DMS 273 (cell line): ENCODE data around the gene OTOG.

Experiments
- DNase-seq: peaks from one replicate; lab custom pipeline; 2025; ENCODE audit not compliant: unreplicated experiment; lab: John Stamatoyannopoulos, UW

The OTOG gene

DNA sequence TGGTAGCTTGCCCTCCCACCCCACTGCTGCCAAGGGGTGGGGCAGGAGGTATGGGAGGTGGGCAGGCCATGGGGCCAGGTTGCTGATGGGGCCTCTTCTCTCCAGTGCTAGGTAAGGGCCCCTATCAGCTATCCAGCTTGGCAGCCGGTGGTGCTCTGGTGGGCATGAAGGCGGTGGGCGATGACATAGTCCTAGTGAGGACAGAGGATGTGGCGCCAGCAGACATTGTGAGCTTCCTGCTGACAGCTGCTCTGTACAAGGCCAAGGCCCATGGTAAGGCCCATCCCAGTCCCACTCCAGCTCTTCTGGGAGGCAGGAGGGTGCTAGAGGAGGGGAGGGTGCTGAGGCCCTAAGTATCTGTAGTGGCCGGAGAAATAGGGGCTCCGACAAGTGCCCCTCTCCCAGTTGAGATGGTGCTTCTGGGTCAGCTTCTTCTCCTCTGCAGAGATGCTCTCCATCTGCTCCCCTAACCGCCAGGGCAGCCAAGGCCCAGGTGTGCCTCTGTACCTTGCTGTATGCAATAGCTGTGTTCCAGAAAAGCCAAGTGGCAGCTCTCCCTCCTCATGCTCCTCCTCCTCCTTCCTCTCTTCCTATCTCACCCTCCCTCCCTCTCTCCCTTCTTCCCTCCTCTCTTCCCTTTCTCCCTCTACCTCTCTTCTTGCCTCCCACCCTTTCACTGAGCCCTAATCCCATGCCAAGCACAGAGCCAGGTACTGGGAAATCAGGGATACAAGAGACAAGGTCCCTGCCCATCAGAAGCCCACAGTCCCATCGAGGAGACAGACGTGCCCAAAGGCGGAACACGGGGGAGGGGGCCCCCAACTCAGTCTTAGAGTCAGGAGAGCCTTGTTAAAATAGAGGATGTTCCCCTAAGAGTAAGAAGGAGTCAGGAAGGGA lies 55.3 kb downstream of the OTOG start:
- no peak for DNase-seq

DNA sequence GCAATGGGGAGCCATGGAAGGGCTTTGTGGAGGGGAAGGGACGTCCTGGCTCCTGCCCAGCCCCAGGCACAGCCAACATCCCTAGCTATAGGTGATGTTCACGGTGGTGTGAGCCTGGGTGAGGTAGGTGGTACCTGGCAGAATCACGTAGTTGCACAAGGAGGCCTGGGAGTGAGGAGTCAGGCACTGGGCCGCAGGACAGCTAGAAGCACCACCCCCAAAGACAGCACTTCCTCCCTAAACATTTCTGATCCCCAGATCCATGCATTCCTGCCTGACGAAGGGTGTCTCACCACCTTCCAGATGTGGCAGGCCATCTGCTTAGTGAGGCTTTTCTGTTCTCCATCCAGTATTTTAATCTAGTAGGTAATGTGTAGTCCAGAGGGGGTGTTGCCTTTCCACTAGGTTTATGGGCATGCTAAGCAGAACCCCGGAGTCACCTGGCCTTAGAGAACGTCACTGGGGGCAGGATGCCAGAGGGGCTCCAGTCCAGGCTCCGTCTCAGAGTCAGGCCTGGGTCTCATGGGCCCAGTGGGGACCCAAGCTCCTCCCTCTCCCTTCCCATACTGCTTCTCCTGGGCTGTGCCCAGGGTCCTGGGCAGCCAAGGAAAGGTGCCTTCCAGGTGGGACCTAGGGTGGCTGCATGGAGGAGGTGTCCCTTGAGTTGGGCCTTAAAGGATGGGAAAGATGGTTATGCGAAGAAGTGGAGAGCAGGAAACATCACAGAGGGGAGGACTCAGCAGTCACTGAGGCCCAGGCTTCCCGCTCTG lies 56.2 kb downstream of the OTOG start:
- DNase-seq: no peak

DNA sequence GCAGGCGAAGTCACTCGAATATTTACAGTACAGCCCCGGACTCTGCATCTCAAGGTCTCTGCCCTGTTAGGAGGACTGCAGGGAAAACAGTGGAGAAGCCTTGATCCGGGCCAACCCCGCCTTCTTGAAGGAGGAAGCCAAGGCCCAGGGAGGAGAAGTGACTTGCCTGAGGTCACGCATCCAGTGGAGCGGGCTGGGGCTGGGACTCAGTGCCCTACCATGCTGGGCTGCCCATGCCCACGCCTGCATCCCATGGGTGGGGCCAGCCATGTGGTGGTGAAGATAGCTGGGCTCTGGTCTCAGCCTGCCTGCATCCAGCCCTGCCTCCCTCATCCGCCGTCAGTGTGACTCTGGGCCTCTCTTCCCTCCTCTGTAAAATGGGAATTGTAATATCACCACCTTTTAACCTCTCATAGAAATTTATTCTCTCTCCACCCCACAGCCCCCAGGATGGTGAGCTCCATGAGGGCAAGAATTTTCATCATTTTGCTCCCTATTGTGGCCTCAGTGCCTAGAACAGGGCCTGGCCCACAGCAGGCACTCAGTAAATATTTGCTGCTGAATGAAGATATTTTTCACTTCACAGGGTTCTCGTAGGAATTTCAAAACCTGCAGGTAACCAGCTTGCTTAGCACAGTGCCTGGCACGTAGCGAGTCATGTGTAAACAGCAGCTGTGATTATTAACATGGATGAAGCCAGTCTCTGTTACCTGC lies 57.3 kb downstream of the OTOG start:
- DNase-seq: no peak

DNA sequence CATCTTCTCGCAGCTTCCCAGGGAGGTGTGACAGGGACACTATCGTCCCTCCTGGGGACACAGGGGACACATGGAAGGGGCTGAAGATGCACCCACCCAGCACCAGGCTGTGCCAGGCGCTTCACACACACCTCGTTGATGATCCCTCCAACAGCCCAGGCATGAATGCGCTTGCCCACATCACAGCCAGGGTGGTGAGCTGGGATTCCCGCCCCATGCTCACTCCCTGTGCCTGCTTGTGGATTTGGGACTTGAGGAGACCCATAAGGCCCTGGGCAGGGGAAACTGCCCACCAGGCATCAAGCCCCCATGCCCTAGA lies 57.8 kb downstream of the OTOG start:
- DNase-seq: no peak

DNA sequence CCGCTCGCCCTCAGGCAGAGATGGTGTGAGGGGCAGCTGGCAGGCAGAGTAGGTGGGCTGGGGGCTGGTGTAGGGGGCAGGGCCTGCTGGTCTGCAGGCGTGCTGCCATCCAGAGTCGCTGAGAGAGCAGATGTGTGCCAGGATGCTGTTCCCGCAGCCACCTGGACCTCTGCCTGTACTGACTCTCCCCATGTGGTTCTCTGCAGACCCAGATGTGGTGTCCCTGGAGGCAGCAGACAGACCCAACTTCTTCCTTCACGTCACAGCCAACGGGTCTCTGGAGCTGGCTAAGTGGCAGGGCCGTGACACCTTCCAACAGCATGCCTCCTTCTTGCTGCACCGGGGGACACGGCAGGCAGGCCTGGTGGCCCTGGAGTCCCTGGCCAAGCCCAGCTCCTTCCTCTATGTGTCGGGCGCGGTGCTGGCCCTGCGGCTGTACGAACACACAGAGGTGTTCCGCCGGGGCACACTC lies 58.6 kb downstream of the OTOG start:
- peak; percentile 26 for DNase-seq

DNA sequence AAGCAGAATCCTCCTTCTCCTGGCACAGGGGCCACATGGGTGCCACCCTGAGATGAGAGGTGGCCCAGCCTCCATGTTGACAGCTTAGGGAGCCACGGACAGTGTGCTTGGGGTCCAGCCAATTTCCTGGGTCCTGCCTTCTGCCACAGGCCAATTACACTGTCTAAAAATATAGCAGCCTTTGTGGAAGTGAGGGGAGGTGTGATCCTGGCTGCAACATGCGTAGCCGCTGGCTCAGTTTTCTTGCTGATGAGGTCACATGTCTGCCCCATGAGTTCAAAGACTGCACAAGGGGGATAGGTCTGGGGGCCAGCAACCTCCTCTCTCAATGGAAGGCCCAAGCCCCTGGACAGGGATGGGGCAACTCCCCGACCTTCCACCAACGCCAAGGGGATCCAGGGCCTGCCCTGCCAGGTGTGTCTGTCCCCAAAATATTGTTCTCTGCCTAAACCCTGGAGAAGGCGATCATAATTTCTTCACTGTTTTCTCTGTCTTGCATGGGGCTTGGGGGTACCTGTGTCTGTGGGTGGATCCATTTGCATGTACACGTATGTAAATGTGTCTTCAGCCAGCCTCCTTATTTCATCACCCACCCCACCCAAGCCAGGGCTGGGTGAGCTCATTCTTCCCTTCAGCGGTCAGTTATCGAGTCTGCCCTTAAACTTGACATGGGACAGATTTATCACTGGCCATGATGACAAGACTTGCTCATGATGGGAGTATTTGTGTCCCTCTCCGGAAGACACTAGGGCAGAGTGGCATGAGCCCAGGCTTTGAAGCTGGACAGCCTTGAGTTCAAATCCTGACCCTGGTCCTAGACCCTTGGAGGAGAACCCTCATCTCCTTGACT lies 59.4 kb downstream of the OTOG start:
- no peak for DNase-seq

DNA sequence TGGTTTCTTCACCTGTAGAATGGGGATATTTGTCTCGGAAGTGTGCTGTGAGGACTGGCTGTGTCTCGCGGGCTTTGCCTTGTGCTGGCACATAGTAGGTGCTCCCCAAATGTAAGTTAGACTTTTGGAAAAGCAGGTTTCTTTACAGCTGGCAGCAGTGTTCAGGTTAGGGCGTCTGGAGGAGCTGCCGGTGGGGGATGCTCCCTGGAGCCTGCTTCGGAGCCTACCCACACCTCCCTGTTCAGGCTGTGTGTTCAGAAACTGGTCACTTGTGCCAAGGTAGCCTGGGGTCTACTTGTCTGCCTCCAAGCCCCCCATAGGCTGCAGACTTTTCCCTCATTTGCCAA lies 60.0 kb downstream of the OTOG start:
- no peak for DNase-seq

DNA sequence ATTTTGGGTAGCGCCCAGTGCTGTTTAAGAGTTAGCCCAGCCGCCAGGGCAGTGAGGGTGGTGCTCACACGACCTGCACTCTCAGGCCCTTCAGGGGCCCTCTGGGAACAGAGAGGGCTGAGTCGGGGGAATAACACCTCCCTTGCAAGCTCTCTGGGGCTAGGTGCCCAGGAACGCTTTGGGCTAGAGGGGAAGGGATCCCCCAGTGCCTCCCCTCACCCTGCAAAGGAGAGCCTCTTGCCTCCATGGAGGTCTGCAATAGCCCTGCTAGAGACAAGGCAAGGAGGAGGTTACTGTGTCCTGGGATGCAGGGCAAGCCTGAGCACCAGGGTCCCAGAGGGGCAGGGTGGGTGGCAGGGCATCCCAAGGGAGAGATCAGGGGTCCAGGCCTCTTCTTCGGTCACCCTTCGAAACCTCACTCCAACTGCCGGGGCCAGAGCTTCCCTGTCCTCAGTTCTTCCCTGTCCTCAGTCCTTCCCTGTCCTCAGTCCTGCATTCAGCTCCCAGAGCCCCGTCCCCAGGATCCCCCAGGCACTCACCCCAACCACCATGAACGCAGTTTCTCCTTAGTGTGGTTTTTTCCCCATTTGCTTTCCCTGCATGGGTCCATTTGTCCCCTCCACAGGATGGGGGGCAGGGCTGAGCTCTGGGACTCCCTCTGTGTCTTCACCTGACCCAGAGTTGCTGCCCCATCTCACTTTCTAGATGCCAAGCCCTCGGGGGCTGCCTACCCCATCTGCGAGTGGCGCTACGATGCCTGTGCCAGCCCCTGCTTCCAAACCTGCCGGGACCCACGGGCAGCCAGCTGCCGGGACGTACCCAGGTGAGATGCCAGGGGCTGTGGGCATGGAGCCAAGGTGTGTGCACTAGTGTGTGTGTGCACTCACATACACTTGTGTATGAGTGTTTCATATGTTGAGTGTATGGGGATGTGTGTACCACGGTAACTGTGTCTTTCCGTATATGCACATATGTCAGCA lies 60.8 kb downstream of the OTOG start:
- DNase-seq: no peak

DNA sequence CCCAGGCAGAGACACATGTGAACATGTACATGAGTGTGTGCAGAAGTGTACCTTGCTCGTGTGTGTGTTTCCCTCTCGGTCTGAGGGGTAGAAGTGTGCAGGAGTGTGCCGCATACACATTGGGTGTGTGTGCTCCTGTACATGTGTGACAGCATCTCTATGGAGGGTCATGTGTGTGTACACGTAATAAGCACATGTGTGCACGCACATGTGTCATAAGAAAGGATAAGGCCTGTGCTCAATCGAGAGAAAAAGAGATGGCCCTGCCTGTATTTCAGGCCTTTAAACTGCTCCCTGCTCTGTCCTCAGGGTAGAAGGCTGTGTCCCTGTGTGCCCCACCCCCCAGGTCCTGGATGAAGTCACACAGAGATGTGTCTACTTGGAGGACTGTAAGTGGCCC lies 61.8 kb downstream of the OTOG start:
- no peak for DNase-seq

DNA sequence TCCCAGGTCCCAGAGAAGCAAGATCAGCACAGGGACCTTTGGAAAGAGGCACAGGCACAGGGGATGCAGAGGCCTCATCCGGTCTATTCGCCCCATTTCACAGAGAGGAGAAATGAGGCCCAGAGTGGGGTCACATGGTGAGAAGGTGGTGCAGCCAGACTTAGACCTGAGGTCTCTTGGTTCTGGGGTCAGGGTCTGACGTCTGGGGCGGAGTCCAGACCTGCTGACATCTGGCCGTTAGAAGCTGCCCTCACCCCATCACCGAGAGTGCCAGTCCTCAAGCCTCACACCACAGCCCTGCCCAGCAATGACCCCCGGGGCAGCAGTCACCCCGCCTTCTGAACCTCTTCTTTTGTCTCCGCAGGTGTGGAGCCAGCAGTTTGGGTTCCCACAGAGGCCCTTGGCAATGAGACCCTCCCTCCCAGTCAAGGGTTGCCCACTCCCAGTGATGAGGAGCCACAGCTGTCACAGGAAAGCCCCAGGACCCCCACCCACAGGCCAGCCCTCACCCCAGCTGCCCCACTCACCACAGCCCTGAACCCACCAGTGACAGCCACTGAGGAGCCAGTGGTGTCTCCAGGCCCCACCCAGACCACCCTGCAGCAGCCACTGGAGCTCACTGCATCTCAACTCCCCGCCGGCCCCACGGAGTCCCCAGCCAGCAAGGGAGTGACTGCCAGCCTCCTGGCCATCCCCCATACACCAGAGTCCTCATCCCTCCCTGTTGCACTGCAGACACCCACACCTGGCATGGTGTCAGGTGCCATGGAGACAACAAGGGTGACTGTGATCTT lies 62.4 kb downstream of the OTOG start:
- no peak for DNase-seq

DNA sequence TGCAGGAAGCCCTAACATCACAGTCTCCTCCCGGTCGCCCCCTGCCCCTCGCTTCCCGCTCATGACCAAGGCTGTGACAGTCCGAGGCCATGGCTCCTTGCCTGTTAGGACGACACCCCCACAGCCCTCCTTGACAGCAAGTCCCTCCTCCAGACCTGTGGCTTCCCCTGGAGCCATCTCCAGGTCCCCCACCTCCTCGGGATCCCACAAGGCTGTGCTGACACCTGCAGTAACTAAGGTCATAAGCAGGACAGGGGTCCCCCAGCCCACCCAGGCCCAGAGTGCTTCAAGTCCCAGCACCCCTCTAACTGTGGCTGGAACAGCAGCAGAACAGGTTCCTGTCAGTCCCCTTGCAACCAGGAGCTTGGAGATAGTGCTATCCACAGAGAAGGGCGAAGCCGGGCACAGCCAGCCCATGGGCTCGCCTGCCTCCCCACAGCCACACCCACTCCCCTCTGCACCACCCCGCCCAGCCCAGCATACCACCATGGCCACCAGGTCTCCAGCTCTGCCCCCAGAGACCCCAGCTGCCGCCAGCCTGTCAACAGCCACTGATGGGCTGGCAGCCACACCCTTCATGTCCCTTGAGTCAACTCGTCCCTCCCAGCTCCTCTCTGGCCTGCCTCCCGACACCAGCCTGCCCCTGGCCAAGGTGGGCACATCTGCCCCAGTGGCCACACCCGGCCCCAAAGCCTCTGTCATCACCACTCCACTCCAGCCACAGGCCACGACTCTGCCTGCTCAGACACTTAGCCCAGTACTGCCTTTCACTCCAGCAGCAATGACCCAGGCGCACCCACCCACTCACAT lies 63.2 kb downstream of the OTOG start:
- no peak for DNase-seq

DNA sequence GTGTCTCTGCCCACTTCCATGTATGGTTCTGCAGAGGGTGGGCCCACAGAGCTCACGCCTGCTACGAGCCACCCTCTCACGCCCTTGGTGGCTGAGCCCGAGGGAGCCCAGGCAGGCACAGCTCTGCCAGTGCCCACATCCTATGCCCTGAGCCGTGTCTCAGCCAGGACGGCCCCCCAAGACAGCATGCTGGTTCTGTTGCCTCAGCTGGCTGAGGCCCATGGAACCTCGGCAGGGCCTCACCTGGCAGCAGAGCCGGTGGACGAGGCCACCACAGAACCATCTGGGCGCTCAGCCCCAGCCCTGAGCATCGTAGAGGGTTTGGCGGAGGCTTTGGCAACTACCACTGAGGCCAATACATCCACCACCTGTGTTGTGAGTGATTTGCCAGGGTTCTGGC lies 64.0 kb downstream of the OTOG start:
- DNase-seq: no peak

DNA sequence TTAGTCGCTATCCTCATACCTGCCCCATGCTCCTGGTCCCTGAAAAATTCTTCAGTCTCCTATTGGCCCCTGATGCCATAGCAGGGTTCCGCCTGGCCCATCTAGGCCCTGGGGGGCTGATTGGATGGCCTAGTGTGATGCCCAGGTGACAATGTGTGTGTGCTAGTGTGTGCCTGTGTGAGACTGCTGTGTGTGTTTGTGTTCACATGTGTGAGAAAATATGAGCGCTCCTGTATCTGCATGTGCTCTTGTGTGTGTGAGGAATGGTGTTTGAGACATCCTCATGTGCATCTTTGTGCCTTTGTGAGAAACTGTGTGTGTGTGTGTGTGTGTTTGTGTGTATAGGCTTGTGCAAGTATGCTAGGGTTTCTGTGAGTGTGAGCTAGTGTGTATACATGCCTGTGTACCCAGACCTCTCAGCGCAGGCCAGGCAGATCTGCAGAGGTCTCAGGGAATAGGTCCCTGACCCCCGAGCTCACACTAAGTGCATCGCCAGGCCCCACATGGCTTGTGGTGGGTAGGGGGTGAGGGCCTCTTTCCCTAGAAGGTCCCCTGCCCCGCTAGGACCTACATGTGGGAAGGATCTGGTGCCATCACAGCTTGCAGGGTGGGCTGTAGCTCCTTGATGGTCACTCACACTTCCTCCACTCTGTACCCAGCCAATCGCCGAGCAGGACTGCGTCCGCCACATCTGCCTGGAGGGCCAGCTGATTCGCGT lies 64.6 kb downstream of the OTOG start:
- no peak for DNase-seq

DNA sequence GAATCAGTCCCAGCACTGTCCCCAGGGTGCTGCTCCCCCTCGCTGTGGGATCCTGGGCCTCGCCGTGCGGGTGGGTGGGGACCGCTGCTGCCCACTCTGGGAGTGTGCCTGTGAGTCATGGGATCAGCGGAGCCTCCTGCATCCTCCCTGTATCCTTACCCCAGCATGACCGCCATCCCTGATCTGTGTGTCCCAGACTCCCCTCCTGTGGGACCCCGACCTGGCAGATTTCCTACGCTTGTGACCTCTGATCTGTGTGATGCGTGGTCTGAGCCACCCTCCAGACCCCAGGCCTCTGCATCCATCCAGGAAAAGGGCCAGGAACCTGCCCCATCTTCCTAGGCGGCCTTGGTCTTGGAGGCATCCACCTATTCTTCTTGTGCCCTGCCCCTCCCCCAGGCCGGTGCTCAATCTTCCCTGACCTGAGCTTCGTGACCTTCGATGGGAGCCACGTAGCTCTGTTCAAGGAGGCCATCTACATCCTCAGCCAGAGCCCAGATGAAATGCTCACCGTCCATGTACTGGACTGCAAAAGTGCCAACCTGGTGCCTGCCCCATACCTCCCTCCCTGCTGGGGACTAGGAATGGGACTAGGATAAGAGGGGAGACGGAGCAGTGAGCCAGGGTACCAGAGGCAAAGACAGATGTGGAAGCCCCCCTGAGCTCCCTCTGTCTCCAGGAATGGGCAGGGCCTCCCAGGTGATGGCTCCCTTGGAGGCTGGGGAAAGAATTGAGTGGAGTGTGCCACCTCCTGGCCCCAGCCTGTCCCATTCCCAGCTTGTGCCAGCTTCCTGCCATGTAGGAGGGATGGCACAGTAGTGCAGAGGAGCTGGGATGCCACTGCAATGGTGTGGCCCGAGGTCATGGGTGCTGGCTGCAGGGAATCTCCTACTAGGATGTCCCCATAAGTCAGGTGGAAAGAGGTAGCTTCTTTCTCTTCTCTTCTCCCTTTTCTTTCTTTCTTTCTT lies 65.4 kb downstream of the OTOG start:
- no peak for DNase-seq

DNA sequence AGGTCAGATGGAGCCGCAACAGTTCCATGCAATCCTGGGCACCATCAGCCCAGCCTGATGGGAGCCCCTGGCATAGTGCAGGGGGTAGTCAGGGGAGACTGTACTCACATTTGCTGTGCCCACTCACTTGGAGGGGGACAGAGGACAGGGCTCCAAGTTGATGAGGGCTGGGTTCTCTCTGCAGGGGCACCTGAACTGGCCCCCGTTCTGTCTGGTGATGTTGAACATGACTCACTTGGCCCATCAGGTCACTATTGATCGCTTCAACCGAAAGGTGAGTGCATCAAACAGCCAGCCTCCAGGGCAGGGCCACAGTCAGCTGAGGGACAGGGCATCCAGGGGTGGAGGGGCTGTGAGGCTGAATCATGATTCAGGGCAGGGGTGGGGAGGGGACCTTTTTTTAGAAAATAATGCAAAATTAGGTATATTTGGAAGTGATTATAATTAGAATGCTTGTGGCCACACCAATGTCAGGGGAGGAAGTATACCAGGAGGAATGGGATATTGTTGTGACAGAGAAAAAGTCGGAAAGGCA lies 66.4 kb downstream of the OTOG start:
- DNase-seq: no peak

DNA sequence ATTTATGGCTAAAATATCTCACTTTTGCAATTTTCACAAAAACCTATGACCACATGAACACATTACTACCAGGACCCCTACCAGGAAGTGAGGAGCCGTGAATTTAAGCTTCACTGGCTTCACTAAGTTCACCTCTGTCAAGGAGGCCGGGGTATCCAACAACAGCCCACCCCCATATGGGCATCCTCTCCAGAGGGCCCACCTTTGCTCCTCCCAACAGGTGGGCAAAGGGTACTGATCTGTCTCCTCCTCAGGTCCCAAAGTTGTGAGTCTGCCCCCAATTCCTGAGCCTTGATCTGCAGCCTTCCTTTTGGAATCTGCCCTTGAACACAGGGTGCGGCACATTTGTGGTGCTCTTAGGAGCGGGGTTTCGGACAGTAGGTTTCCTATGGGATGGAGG lies 66.9 kb downstream of the OTOG start:
- DNase-seq: no peak
